ENCODE data around the gene CCL4L2.
"Not testable (repeated sequence)": the region's sequence is repeated elsewhere in the genome, so short reads cannot be mapped to it uniquely, and the experiment has no call there.

Gene CCL4L2

DNA sequence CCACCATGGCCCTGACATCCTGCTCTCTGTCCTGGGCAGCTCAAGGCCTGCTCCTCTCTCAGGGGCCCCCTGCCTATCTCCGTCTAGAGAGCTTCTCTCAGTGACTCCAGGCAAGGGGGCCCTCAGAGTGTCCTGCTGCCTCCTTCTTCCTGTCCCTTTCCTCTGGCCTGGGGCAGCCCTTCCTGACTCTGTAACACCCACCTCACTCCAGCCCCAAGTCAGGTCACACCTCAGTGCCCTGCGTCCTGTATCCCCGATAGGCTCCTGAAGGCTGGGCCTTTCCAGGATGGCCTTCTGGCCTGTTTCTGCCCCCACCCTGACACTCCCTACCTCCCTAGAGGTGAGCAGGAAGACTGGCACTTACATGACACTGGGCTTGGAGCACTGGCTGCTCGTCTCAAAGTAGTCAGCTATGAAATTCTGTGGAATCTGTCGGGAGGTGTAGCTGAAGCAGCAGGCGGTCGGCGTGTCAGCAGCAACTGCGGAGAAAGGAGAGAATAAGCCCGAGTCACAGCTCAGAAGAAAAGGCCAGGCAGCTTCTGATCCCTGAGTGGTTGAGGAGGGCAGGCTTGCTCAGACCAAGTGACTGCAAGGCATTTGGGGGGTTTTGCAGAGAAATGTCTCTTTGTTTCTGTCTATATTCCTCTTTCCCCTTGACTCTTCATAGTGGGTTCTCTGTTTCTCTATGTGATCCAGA lies 15.3 kb upstream of the CCL4L2 start:
- DNase-seq (ENCODE audit: low read depth) = no peak

DNA sequence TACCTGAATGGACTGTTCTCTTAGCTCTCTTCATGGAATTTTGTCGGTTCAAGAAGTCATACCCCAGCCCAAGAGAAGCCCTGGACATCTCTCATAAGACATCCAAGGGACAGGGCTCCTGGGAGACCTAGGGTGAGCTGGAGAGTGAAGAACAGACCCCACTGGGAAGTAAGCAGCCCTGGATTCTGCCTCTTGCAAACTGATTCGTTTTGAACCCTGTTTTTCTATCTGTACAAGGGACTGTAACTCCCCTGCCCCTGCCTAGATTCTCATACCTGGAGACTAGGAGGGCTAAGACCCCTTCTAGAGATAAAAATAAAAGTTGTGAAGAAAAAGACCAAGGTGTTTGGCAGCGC lies 14.8 kb upstream of the CCL4L2 start:
- no peak for DNase-seq (ENCODE audit: low read depth)

DNA sequence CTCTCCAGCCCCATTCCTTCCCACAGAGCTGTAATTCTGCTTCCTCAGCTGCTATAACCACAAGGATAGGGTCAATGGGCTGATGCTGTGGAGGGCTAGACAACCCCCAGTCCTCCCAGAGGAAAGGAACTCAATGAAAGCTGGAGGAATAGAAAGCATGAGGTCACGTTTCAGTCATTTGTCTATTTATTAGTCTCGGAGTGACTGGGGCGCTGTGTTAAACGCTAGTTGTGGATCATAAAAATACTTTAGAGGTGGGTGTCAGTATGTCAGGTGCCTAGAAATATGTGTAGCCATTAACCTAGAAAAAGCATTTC lies 13.5 kb upstream of the CCL4L2 start:
- no peak for DNase-seq (ENCODE audit: low read depth)

DNA sequence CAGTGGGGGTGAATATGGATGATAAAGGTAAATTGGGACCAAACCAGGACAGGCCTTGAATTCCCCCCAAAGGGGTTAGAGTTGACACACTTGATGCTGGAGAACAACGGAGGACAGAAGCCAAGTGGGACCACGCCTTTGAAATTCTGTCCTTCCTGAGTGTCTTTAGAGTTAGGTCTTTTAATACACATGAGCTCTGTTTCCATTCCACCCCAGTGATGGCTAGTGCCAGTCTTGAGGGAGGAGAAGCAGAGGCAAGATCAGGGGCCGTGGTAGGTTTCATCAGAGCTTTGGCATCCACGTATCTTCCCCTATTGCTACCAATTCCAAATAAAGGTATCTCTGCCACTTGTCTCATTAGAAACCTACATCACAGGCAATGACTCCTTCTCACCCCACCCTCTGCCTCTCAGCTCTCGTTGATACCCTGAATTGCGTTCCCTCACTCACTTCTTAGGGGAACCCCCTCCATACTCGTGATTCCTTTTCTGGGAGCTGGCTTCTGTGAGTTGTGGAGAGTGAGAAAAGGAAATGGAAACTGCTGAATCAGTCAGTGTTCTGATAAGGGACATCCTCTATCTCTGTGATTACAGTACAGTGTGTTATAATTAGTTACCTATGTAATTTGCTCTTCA lies 11.9 kb upstream of the CCL4L2 start:
- no peak for DNase-seq (ENCODE audit: low read depth)

DNA sequence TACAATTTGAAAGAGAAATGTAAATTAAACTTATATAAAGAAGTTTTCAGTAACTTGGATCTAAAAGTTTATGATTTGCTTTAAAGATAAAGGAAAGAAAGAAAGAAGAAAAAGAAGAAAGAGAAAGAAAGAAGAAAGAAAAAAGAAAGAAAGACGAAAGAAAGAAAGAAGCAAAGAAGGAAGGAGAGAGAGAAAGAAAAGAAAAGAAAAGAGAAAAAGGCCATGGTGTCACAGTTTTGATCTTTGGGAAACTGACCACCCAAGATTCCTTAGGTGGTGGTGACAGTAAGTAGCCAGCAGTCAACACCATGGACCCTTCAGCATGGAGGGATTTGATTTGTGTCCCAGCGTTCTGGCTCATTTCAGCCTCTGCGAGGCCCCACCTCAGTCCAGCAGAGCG lies 9.8 kb upstream of the CCL4L2 start:
- not testable (repeated sequence) for DNase-seq (ENCODE audit: low read depth)

DNA sequence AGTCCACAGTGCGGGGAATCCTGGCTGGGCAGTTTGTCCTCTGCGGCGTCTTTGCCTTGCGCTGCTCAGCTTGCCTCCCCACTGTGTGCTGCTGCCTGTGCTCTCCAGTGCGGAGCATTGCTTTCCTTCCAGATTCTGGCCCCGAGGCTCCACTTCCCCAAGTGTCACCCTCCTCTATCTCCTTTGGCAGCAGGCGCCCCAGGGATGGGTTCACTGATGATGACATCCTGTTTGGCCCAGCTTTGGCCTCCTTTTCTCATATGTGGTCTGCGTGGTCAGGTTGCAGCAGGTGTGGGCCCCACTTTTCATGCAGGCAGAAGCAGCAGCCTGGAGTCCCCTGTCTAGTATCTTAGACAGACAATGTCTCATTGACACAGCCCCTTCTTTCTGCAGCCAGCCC lies 9.4 kb upstream of the CCL4L2 start:
- DNase-seq (ENCODE audit: low read depth) = not testable (repeated sequence)

DNA sequence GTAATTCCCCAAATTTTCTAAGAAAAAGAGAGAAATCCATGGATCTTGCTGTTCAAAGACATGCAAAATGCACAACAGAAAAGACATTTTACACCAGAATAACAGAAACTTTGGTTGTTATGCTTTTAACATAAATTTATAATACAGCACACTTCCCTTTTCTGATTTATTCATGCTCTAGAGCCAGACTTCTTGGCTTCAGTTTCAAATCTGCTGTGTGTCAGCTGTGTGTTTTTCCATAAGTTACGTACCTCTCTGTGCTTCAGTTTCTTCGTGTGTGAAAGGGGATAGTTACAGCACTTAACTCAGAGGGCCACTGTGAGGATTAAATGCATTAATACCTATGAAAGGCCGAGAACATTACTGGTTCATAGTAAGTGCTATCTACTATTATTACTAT lies 7.5 kb upstream of the CCL4L2 start:
- no peak for DNase-seq (ENCODE audit: low read depth)

DNA sequence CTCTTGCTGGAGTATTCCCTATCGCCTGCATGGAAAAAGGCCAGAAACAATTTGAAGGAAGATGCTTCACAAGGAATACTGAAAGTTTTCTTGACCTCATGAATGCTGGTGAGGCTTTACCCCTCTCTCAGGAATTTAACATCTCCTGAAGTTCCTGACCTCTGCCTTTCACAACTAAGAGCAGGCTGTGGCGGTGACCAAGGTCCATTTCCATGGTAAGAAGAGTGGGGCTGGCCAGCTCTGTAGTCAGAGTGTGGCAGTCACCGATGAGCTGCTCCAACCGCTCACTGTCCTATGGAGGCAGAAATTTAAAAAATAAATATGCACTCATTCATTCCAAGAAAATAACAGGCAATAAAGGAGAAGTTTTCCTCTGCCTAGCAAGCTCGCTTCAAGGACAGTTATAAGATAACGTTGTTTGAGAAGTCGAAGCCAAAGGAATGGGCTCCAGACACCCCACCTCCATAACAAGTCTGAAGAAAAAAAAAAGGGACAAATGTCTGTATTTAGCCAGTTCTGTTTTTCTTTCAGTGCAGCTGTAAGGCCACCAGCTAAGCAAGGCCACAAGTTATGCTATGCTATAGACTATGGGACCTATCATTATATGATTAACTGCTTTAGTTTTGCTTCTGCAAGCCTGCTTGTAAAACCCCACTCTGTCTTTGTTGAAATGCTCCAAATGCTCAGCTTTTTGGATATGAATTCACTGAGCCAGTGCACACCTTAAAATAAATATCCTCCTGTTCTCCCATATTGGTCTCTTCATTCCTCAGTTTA lies 6.0 kb upstream of the CCL4L2 start:
- DNase-seq (ENCODE audit: low read depth) = no peak

DNA sequence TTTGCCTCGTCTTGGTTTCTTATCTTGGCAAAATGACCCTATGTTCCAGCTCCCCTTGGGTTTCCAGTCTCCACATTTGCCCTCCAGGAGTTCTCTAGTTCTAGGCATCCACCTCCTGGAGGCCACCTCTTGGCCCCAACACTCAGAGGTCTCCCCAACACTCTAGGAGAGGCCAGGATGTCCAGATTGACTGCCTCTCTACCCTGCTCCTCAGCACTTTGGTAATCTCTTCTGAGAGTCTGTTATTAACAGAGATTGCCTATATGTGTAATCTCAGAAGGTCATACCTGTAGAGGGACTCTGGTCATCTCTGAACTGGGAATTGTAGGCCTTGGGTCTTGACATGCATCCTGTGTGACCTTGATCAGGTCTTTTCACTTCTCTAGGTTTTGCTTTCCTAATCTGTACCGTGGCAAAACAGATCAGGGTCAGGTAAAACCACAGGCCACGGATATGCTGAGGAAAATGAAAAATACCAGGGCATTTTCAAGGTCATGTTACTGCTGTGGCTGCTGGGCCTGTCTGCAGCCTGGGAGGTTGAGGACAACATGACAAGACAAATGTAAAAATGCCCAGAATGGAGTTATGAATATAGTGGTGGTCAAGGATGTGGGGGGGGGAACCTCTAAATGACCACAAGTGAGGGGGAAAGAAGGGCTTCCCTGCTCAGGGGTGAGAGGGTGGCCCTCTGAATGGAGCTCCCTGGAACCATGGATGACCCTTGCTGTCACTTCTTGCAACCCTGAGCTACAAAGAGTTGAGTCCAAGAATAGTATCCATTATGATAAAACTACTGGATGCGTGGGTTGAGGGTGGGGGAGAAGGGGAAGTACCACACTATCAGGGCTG lies 5.0 kb upstream of the CCL4L2 start:
- DNase-seq (ENCODE audit: low read depth) = no peak

DNA sequence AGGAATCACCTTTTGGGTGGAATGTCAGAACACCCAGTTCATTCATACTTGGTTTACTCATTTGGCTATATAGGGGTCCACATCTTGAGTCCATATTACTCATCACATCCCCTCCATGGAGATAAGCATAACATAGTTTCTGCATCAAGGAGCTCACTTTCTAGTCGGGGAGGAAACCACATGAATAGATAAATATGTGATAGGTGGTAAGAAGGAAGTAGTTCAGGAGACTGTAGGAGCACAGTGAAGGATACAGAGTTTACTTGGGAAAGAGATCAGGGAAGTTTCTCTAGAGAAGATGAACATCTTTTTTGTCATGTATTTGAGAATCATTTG lies 4.4 kb upstream of the CCL4L2 start:
- not testable (repeated sequence) for DNase-seq (ENCODE audit: low read depth)

DNA sequence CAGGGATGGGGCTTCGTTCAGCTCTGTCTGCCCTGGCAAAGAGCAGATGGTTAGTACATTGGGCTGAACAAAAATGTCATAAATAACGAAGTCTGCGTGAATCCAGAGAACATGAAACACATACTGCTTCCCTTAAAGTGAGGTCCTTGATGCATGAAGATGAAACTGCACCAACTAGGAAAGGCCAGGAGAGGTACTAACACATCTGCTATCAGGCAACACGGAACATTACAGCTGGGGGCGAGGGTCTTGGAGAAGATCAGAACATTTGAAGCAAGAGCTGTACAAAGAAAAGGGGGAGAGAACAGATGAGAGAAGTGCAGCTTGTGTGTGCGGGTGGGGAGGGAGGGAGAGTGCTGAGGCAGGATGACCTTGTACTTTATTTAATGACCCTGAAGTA lies 3.5 kb upstream of the CCL4L2 start:
- not testable (repeated sequence) for DNase-seq (ENCODE audit: low read depth)

DNA sequence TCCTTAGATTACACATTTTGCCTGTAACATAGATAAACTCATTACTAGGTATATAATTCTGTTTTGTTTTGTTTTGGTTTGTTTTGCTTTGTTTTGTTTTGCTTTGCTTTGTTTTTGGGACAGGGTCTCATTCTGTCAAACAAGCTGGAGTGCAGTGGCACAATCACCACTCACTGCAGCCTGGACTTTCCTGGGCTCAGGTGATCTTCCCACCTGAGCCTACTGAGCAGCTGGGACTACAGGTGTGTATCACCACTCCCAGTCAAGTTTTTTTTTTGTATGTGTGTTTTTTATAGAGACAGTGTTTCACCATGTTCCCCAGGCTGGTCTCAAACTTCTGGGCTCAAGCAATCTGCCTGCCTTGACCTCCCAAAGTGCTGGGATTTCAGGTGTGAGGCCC lies 1.3 kb upstream of the CCL4L2 start:
- DNase-seq (ENCODE audit: low read depth) = no peak

DNA sequence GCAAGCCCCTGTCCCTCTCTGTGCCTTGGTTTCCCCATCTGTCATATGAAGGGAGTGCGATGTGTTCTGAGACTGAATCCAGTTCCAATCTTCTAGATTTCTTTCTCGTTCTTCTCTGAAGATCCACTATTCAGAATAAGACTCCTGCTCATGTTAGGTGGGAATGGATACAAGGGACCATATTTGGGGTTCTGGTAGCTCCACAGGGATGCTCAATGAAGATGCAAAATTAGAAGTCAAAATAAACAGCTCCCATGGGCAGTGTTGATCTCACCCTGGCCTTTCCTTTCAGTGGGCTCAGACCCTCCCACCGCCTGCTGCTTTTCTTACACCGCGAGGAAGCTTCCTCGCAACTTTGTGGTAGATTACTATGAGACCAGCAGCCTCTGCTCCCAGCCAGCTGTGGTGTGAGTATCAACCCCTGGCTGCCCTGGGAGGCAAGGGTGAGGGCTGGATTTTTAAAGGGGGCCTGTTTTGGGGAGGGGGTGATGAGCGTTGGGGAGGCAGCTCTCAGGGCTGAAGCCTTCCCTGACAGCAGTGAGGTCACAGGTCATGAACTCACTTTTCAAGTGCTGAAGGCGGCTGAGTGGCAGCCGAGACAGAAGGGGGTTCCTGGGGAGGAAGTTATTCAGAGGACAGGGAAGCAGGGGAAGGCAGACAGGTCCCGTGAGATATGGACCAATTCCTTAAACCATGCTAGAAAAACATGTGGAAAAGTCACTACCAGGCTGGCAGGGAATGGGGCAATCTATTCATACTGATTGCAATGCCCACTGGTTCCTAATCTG lies 815 bp downstream of the CCL4L2 start:
- not testable (repeated sequence) for DNase-seq (ENCODE audit: low read depth)

DNA sequence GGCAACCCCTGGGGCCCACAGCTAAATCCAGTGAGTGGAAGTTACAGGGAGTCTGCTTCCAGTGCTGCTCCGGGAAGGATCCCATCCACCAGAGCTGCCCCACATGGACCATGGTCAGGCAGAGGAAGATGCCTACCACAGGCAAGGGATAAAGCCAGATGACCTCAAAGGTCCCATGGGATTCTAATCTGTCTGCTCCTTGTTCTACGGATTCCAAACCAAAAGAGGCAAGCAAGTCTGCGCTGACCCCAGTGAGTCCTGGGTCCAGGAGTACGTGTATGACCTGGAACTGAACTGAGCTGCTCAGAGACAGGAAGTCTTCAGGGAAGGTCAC lies 1.4 kb downstream of the CCL4L2 start:
- no peak for DNase-seq (ENCODE audit: low read depth)

DNA sequence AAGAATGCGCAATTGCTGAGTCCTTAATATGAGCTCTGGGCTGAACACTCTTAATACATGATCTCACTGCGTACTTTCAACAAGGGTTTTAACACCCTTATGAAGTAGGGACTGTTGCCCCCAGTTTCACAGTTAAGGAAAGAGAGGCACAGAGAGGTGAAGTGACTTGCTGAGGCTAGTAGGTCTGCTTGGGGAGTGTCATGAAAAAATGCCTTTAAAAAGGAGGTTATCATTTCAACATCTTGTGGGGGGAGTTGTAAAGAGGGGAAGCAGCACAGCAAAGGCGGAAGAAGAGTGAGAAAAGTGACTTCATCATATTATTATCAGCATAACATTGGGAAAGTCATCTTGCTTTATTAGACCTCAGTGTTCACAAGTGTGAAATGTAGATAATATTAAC lies 2.1 kb downstream of the CCL4L2 start:
- DNase-seq (ENCODE audit: low read depth) = no peak

DNA sequence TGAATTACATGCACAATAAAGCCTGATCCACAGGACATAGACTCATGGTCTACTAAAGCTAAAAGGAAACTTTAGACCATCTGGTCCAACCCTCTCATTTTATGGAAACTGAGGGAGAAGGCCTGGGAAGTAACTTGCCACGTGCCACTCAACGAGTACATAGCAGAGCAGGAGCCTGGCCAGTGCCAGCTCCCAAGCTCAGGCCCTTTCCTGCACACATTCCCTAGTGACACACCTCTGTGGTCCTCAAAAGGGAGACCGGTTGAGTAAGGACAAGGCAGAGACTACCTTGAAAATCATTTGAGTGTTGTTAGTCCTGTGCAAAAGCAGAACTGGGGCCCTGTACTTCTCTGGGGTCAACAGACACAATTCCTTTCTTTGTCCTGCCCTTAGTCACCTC lies 2.8 kb downstream of the CCL4L2 start:
- DNase-seq (ENCODE audit: low read depth) = no peak

DNA sequence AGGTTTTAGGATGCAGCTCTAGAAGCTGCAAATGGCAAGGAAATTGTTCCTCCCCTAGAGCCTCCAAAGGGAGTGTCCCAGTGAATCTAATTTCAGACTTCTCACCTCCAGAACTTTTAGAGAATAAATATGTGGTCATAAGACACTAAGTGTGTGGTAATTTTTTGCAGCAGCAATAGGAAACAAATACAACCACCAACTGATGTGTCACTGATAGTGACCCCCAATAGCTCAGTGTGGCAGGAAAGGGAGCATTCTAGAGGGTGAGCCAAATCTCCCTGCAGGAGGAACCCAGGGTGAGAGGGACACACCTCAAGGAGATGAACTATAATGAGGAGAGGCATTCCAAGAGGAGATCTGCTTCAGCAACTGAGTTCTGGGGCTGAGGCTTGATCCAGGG lies 4.1 kb downstream of the CCL4L2 start:
- no peak for DNase-seq (ENCODE audit: low read depth)

DNA sequence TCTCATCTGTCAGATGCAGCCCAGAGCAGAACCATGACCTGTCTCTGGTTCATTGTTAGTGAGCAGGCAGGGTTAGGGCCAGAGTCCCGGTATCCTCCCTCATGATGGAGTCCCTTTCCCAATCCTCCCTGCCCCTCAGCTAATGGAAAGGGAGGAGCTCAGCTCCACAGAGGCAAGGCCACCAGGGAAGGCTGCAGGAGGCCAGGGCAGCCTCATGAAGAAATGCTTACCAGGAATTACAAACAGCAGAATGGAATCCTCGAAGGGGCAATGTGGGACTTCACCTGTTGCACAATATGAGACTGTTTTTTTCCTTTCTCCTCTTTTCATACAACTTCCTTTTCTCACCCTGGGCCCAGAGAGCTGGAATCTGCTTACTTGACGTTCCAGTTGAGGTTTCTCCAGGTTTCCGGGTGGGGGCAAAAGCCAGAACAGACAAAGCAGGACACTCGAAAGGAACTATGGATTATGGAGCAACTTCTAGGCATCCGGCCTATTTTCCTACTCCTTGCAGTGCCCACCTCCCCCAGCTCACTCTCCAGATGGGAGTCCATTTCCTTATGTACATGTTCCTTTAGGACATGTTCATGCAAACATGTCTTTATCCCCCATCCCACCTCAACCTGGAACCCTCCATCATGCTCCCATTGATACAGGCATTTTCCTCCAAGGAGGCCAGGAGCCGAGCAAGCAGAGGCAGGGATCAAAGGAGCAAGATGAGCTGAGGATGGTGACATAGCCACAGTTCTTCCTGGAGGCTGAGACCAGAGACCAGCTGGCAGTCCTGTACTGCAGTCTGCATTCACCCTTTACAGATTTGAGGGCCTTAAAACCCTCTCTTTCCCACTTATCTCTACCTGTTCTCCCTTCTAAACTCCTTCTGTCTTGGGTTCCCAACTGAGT lies 4.8 kb downstream of the CCL4L2 start:
- DNase-seq (ENCODE audit: low read depth) = not testable (repeated sequence)

DNA sequence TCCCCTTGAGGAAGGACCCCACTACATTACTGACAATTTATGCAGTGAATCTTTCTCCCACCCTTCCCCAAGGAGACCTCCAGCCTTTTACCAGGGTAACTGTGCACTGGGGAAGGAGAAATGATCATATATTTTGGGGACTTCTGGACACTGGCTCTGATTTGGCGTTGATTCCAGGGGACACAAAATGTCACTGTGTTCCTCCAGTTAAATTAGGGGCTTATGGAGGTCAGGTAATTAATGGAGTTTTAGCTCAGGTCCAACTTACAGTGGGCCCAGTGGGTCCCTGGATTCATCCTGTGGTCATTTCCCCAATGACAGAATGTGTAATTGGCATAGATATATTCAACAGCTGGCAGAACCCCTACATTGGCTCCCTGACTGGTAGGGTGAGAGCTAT lies 8.7 kb downstream of the CCL4L2 start:
- DNase-seq (ENCODE audit: low read depth) = not testable (repeated sequence)

DNA sequence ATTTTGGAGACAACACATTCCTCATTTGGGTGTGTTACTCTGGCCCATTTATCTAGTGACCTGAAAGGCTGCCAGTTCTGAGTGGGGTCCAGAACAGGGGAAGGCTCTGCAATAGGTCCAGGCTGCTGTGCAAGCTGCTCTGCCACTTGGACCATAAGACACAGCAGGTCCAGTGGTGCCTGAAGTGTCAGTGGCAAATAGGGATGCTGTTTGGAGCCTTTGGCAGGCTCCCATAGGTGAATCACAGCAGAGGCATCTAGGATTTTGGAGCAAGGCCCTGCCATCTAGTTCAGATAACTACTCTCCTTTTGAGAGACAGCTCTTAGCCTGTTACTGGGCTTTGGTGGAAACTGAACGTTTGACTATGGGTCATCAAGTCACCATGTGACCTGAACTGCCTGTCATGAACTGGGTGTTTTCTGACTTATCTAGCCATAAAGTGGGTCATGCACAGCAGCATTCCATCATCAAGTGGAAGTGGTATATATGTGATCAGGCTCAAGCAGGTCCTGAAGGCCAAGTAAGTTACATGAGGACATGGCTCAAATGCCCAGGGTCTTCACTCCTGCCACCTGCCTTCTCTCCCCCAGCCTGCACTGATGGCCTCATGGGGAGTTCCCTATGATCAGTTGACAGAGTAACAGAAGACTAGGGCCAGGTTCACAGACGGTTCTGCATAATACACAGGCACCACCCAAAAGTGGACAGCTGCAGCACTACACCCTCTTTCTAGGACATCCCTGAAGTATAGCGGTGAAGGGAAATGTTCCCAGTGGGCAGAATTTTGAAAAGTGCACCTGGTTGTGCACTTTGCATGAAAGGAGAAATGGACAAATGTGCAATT lies 10.1 kb downstream of the CCL4L2 start:
- not testable (repeated sequence) for DNase-seq (ENCODE audit: low read depth)

Data from stimulated activated CD4-positive, alpha-beta T cell treated with anti-CD3 and anti-CD28 coated beads, Interleukin-2, amount 100 ng/mL, for 4 hours (primary cell).